Measurements from ENCODE around the gene CCNK. TPM values are rescaled to one million over a fixed set of nuclear protein-coding genes. Genes with fewer than 3 reads are reported as not detected.

CCNK gene
- total RNA-seq, 1 donor from 2014 or later, result 8.4 TPM

DNA sequence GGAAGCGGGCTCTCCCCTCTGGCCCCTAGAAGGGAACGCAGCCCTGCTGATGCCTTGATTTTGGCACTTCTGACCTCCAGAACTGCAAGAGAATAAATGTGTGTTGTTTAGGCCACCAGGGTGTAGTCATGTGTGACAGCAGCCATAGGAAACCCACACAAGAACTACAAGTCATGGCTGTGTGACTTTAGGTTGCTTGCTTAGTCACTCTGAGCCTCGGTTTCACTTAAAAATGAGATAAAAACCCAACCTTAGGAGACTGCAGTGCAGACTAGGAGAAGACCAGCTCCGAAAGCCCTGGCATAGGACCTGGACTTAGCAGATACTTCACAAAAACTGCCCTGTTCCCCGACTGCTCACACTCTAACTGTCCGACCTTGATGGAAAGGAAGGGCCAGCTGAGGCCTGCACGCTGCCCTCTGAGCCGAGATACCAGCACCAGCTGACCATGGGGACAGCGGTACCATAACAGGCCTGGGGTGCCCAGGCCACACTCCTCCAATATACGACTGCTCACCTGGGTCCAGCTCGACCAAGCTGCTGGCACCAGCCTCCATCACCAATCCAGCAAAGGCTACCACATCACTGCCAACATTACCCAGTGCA, 69.3 kb downstream of the CCNK start:
- DNase-seq (ENCODE audit: low read depth), result no peak
- no peak overlapping the region for H3K4me3 ChIP-seq (ENCODE audit: low read depth, low read length)
- TF ChIP-seq, protein P1, sequence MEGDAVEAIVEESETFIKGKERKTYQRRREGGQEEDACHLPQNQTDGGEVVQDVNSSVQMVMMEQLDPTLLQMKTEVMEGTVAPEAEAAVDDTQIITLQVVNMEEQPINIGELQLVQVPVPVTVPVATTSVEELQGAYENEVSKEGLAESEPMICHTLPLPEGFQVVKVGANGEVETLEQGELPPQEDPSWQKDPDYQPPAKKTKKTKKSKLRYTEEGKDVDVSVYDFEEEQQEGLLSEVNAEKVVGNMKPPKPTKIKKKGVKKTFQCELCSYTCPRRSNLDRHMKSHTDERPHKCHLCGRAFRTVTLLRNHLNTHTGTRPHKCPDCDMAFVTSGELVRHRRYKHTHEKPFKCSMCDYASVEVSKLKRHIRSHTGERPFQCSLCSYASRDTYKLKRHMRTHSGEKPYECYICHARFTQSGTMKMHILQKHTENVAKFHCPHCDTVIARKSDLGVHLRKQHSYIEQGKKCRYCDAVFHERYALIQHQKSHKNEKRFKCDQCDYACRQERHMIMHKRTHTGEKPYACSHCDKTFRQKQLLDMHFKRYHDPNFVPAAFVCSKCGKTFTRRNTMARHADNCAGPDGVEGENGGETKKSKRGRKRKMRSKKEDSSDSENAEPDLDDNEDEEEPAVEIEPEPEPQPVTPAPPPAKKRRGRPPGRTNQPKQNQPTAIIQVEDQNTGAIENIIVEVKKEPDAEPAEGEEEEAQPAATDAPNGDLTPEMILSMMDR (conservative IDR thresholded peaks at IDR 0.05; ENCODE audit: low read depth, low read length), result no peak

DNA sequence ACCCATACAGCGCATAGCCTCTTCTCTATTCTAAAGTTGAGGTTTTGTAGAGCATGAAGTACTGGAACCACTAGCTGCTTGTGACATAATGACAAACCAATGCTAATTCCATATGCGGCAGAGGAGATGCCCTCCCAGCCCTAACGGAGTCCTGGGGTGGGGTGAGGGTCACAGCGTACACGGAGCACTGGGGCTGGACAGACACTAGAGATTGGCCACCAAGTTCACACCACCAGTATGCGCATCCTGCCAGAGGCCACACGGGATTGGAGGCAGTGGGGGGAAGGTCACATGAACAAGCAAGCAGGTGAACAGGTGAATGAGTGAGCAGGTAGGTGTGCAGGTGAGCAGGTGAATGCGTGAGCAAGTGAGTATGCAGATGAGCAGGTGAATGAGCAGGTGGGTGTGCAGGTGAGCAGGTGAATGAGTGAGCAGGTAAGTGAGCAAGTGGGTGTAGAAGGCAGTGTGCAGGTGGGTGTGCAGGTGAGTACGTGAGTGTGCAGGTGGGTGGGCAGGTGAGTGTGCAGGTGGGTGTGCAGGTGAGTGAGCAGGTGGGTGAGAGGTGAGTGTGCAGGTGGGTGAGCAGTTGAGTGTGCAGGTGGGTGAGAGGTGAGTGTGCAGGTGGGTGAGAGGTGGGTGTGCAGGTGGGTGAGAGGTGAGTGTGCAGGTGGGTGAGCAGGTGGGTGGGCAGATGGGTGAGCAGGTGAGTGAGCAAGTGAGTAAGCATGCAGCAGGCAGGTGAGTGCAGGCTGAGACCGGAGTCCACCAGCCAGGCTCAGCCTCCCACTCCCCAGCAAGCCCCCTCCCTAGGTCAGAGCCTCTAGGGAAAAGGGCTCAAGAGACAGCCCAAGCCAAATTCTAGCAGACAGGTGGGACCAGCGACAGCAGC, 70.1 kb downstream of the CCNK start:
- DNase-seq (ENCODE audit: low read depth), result no peak
- H3K4me3 ChIP-seq (ENCODE audit: low read depth, low read length), result no peak overlapping the region
- TF ChIP-seq, protein P1 (conservative IDR thresholded peaks at IDR 0.05; ENCODE audit: low read depth, low read length), result no peak

DNA sequence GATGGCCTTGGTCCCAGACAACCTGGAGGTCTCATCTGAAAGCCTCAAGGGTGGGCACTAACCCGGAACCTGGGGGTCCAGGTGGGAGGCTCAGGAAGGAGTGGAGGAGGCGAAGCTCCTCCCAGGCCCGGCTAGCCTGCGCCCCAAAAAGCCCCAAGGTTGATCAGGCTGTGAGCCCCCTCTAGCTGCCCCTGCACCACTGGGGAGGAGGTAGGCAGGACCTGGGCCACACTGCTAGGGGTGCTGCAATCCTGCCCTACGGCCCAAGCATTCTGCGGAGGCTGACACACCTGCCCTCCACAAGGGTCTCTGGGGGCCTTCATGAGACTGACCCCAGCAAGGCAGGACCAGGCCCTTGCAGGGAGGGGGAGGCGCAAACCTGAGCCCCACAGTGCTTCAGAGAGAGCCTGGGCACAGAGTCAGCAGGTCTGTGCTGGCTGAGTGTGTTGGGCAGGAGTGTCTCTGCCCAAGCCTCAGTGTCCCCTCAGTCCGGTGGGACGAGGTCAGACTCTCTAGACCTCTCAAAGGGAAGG, 70.9 kb downstream of the CCNK start:
- no peak overlapping the region for H3K4me3 ChIP-seq (ENCODE audit: low read depth, low read length)
- DNase-seq (ENCODE audit: low read depth), result no peak
- TF ChIP-seq, protein P1 (conservative IDR thresholded peaks at IDR 0.05; ENCODE audit: low read depth, low read length), result no peak

DNA sequence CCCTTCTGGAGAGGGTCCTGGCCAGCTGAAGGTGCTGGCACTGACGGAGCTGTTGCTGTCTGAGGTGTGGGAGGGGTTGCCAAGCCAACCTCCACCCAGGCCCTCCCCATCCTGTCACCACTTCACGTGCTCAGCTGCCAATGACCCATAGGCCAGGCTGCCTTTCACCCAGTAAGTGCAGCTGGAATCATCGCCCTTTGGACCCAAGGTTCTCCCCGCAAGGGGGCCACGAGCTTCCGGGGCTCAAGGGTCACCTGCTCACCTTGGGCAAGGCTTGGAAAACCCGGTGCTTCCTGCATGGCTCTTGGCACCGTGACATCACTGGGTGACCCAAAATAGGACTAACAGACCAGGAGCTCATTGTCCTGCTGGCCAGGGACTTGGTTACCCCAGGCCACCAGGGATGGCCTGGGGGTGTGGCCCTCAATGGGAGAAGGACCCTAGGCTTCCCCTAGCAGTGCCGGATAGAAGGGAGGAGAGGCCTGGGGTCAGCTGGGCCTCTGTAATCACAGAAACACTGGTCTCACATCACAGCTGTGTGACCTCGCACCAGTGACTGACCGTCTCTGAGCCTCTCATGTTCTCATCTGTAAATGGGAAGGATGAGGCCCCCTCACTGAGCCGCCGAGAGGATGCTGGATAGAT, 71.5 kb downstream of the CCNK start:
- no peak overlapping the region for H3K4me3 ChIP-seq (ENCODE audit: low read depth, low read length)
- TF ChIP-seq, protein P1 (conservative IDR thresholded peaks at IDR 0.05; ENCODE audit: low read depth, low read length), result no peak
- no peak for DNase-seq (ENCODE audit: low read depth)

DNA sequence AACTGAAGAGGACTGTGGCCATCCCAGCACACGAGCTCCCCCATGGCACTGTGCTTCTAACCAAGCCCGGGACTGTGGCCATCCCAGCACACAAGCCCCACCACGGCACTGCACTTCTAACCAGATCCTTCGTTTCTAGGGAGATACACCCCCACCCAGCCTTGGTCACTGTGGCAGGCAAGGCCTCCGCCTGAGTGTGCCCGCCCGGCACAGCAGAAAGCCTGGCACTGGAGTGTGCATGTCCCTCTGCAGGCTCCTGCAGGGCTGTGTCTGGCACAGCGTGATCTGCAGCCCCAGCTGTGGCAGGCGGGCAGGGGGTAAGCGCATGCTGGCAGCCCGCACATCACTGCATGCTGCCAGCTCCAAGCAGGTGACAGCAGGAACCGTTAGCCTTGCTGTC, 73.0 kb downstream of the CCNK start:
- no peak overlapping the region for H3K4me3 ChIP-seq (ENCODE audit: low read depth, low read length)
- no peak for DNase-seq (ENCODE audit: low read depth)
- TF ChIP-seq, protein P1 (conservative IDR thresholded peaks at IDR 0.05; ENCODE audit: low read depth, low read length), result no peak

DNA sequence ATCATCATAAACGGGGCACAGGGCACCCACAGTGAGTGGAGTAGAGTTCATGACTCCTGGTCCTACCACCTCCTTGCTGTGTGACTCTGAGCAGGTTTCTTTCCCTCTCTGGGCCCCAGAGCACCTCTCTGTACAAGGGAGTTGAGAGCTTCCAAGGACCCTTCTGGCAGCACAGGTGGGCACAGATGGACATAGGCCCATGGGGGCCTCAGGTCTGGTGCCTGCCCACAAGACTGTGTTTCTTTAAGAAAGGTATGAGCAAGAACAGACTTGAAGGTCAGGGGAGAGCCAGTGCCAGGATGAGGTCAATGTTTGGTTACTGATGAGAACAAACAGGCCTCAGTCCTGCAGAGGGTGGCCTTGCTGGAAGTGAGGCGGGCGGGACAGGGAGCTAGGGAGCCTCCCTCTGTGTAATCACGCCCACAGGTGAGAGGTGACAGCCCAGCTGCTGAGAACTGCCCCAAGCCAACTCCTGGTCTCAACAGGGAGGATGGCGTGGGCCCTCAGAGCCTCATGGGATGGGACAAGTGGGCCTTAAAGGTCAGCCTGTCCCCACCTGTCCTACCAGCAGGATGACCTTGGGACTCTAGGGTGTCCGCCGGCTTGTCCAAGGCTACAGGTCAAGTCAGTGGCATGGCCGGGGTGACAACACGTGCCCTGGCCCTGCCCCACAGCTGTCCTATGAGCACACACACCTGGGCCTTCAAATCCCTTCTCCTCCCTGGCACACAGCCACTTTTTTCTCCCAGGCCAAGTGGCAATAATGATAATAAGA, 73.7 kb downstream of the CCNK start:
- no peak for DNase-seq (ENCODE audit: low read depth)
- no peak overlapping the region for H3K4me3 ChIP-seq (ENCODE audit: low read depth, low read length)
- TF ChIP-seq, protein P1 (conservative IDR thresholded peaks at IDR 0.05; ENCODE audit: low read depth, low read length), result no peak

Data from epithelial cell of proximal tubule (primary cell).